GM12878 (cell line): Measurements from ENCODE around the gene CKB. TPM values are rescaled to one million over a fixed set of nuclear protein-coding genes. Genes with fewer than 3 reads are reported as not detected.
A peak's percentile ranks its signal among the peaks of the same experiment; 100 is the strongest.

Source experiments
- ATAC-seq: fragments of 200-7000 bp; cut with Tn5 transposase; 3 replicates; pipeline ENCODE4 v1.9.1; 2020; ENCODE audit warnings: mild to moderate bottlenecking, moderate library complexity
- BruUV-seq: library from RNA; stranded (reverse); fragments of 400-500 nt; replicated peaks from 2 replicates; lab custom pipeline; 2021; lab: Mats Ljungman, UMichigan
- CTCF ChIA-PET: fragments of 300-600 bp; sonication (Branson Sonifier 250); formaldehyde crosslinking; extraction: SDS; loops from one replicate; lab custom pipeline; 2021; ENCODE audit warnings: inconsistent platforms; lab: Yijun Ruan, JAX
- POLR2A ChIA-PET: fragments of 350-600 bp; formaldehyde crosslinking; extraction: SDS; loops from one replicate; lab custom pipeline; 2021; ENCODE audit warnings: inconsistent platforms; lab: Charles Lee
- RAD21 ChIA-PET: fragments of 300-600 bp; sonication (Branson Sonifier 250); formaldehyde crosslinking; loops from one replicate; lab custom pipeline; 2023; ENCODE audit warnings: antibody characterized with exemption; ENCODE audit not compliant: unreplicated experiment; lab: Charles Lee
- SMC1A ChIA-PET: fragments of 300-600 bp; sonication (Branson Sonifier 250); formaldehyde crosslinking; loops from one replicate; lab custom pipeline; 2023; ENCODE audit not compliant: unreplicated experiment, uncharacterized antibody; lab: Charles Lee
- DNase-seq: peaks from one replicate; pipeline ENCODE4 v3.0.0-alpha.2; 2011; ENCODE audit warnings: low read depth, low spot score
- FAIRE-seq: peaks from 3 replicates; lab custom pipeline; 2011; peaks lifted over from hg19 to GRCh38; lab: Jason Lieb, UNC
- H2AFZ ChIP-seq: 2 replicates; pipeline ENCODE4 v1.6.0; 2011; ENCODE audit warnings: low read depth, low read length, control low read depth; ENCODE audit not compliant: control insufficient read depth
- H3K27ac ChIP-seq: 2 replicates; pipeline ENCODE4 v1.5.1; 2011; ENCODE audit warnings: control low read depth; ENCODE audit not compliant: control insufficient read depth, insufficient read depth
- H3K27me3 ChIP-seq, 2 experiments: replicated peaks in 1 of 2; 2 replicates each; pipeline versions ENCODE4 v1.6.0 to v1.6.1; 2011; ENCODE audit warnings: low read length in 1 of 2; ENCODE audit not compliant: control insufficient read depth in 2 of 2, insufficient read depth in 2 of 2
- H3K36me3 ChIP-seq, 2 experiments: 2 replicates each; pipeline ENCODE4 v1.5.1; 2011; ENCODE audit warnings: low read length in 1 of 2; ENCODE audit not compliant: control insufficient read depth in 2 of 2, insufficient read depth in 2 of 2
- H3K4me1 ChIP-seq: 2 replicates; pipeline ENCODE4 v1.6.1; 2011; ENCODE audit warnings: mild to moderate bottlenecking, low read length, moderate library complexity, mixed read lengths; ENCODE audit not compliant: control insufficient read depth, insufficient read depth
- H3K4me2 ChIP-seq: 2 replicates; pipeline ENCODE4 v1.6.0; 2011; ENCODE audit warnings: control low read depth; ENCODE audit not compliant: control insufficient read depth, insufficient read depth
- H3K4me3 ChIP-seq: fragments of 200-600 bp; sonication (generic); 2 replicates; pipeline ENCODE4 v1.5.1; 2016
- H3K79me2 ChIP-seq: 2 replicates; pipeline ENCODE4 v1.6.0; 2011; ENCODE audit warnings: low read length; ENCODE audit not compliant: control insufficient read depth, insufficient read depth
- H3K9ac ChIP-seq: 2 replicates; pipeline ENCODE4 v1.8.0; 2011; ENCODE audit warnings: low read length, control low read depth, mixed read lengths; ENCODE audit not compliant: control insufficient read depth, insufficient read depth
- H3K9me3 ChIP-seq: replicated peaks from 3 replicates; pipeline ENCODE4 v1.5.1; 2011; ENCODE audit warnings: mild to moderate bottlenecking, low read length; ENCODE audit not compliant: control insufficient read depth, insufficient read depth
- H4K20me1 ChIP-seq: 2 replicates; pipeline ENCODE4 v1.6.0; 2011; ENCODE audit not compliant: control insufficient read depth, insufficient read depth
- E2F8 ChIP-seq: fragments of 450-650 bp; IDR thresholded peaks from 2 replicates; pipeline ENCODE4 v1.6.1; 2018; ENCODE audit warnings: mild to moderate bottlenecking, low read depth, moderate library complexity; ENCODE audit not compliant: partially characterized antibody
- HDAC6 ChIP-seq: fragments of 200-600 bp; sonication (generic); IDR thresholded peaks from one replicate; pipeline ENCODE4 v1.8.0; 2017; ENCODE audit warnings: antibody characterized with exemption; ENCODE audit not compliant: unreplicated experiment
- KAT2A ChIP-seq: conservative IDR thresholded peaks from 2 replicates; pipeline ENCODE4 v1.6.1; 2011; ENCODE audit warnings: low read depth, low read length; ENCODE audit not compliant: control insufficient read depth
- NBN ChIP-seq: fragments of 450-650 bp; IDR thresholded peaks from 2 replicates; pipeline ENCODE4 v1.6.1; 2016
- NFXL1 ChIP-seq: fragments of 450-650 bp; IDR thresholded peaks from 2 replicates; pipeline ENCODE4 v1.6.1; 2017; ENCODE audit warnings: antibody characterized with exemption, mild to moderate bottlenecking, borderline replicate concordance
- NFYB ChIP-seq: IDR thresholded peaks from 2 replicates; pipeline ENCODE4 v1.6.1; 2011; ENCODE audit warnings: low read depth, mild to moderate bottlenecking, low read length, improper control_type of control experiment, moderate library complexity; ENCODE audit not compliant: insufficient read depth
- NR2C1 ChIP-seq: fragments of 450-650 bp; IDR thresholded peaks from 2 replicates; pipeline ENCODE4 v1.6.1; 2017; ENCODE audit warnings: antibody characterized with exemption, mild to moderate bottlenecking, moderate library complexity
- TCF12 ChIP-seq: IDR thresholded peaks from 2 replicates; pipeline ENCODE4 v1.6.1; 2011; ENCODE audit warnings: low read depth, mild to moderate bottlenecking, low read length
- ZBED1 ChIP-seq: IDR thresholded peaks from 2 replicates; pipeline ENCODE4 v1.6.1; 2016; ENCODE audit warnings: borderline replicate concordance
- ZNF217 ChIP-seq: fragments of 450-650 bp; IDR thresholded peaks from 2 replicates; pipeline ENCODE4 v1.6.1; 2017; ENCODE audit warnings: antibody characterized with exemption, mild to moderate bottlenecking
- WGBS: methylation state at CpG from one replicate; pipeline ENCODE4 v1.1.6; 2016; ENCODE audit warnings: low lambda C conversion rate; ENCODE audit not compliant: insufficient replicate concordance, insufficient coverage; ENCODE audit errors: missing lambda C conversion rate; 5-methylcytosine and 5-hydroxymethylcytosine counted together
- in situ Hi-C: fragments of 300-500 bp; cut with MboI; formaldehyde crosslinking; loops from 9 replicates; pipeline ENCODE4 v1.14.3; 2018; ENCODE audit warnings: mixed read lengths
- intact Hi-C: fragments of 100-400 bp; cut with micrococcal nuclease; formaldehyde crosslinking; loops from one replicate; pipeline ENCODE4 v1.14.2; 2022; ENCODE audit not compliant: unreplicated experiment
- polyA plus RNA-seq, 11 experiments: library from polyadenylated mRNA; depleted of rRNA in 4 of 11; unstranded in 6 of 11; stranded (reverse) in 5 of 11; fragments of >200 nt; fragmentation: Nextera tagmentation in 4 of 11; fragmentation: Illumina TruSeq in 1 of 11; extraction: Ambion mirVana in 4 of 11; extraction: Trizol in 1 of 11; gene quantifications; 1 replicate in 1 of 11; 2 replicates in 10 of 11; pipeline versions ENCODE4 v1.2.1 to v1.2.3, GENCODE V29; 2011 to 2016; ENCODE audit warnings: inconsistent platforms in 2 of 11, missing spikeins in 2 of 11, low read depth in 1 of 11
- total RNA-seq, 4 experiments: library from RNA; depleted of rRNA in 3 of 4; stranded (reverse); fragments of >200 nt in 3 of 4; fragmentation: Illumina TruSeq in 1 of 4; extraction: Trizol in 1 of 4; gene quantifications; 2 replicates each; pipeline versions ENCODE4 v1.2.1 to v1.2.3, GENCODE V29; 2013 to 2021
- TF ChIP-seq, protein P1 (sequence below): IDR thresholded peaks from 2 replicates; pipeline ENCODE4 v1.6.1; 2012; ENCODE audit warnings: low read depth, low read length, improper control_type of control experiment
- TF ChIP-seq, protein P2 (sequence below): IDR thresholded peaks from 2 replicates; pipeline ENCODE4 v1.6.1; 2012; ENCODE audit warnings: improper control_type of control experiment, low read depth, low read length; ENCODE audit not compliant: insufficient replicate concordance
- TF ChIP-seq, protein P3 (sequence below), 3 experiments: IDR thresholded peaks in 2 of 3; conservative IDR thresholded peaks in 1 of 3; 2 replicates each; pipeline ENCODE4 v1.5.1; 2011; ENCODE audit warnings: low read depth in 3 of 3, low read length in 3 of 3, mild to moderate bottlenecking in 3 of 3, control low read depth in 2 of 3, moderate library complexity in 2 of 3, inconsistent platforms in 1 of 3, mixed read lengths in 1 of 3; ENCODE audit not compliant: control insufficient read depth in 2 of 3, insufficient read depth in 1 of 3; ENCODE audit errors: extremely low read depth in 1 of 3

CKB gene
- total and polyA plus RNA-seq, 10 of the 15 experiments (the other 5 are each of a cell fraction or from before 2014, with no cell fraction given), result 0.40 to 6.1 (median 2.3) TPM

GRCh38 chr14:103563226-103563620 lies 40.6 kb upstream of the CKB start:
- SMC1A ChIA-PET, result no interaction called here
- DNase-seq (no peak), ATAC-seq (no peak), FAIRE-seq (no peak)
- Histone ChIP-seq H2AFZ (peak overlapping the region; percentile 96), H3K9ac (peak overlapping the region; percentile 82), H3K27me3 (no peaks in the 10 kb centered on the region), H3K9me3 (no peaks in the 10 kb centered on the region), H3K4me2 (peak overlapping the region; percentile 88), H4K20me1 (0 out of 2 replicates have a peak, but pooled peaks cover 6% of the 10 kb centered on the region), H3K36me3 (peaks cover 0 to 14% of the 10 kb centered on the region in 2 experiments; a peak in 3 of 4 replicates), H3K4me1 (peaks cover 22% of the 10 kb centered on the region), H3K79me2 (peaks cover 83% of the 10 kb centered on the region), H3K27ac (peak overlapping the region; percentile 94), H3K4me3 (peak overlapping the region; percentile 97)
- in situ Hi-C loops (no loop called here), intact Hi-C loops (loop anchor here (5.0 kb wide), 1 partner anchor 69 kb away; no protein-coding TSS in a partner anchor)
- RAD21 ChIA-PET, result no interaction called here
- WGBS, result under 1% methylated on average over 22 of the region's 22 CpGs
- POLR2A ChIA-PET, result interaction anchor here (1.2 to 1.6 kb wide), 2 partner anchors 36 to 126 kb away, joined by 4 to 5 read pairs; no protein-coding TSS in a partner anchor
- TSS peak; percentile 84 for BruUV-seq
- CTCF ChIA-PET, result no interaction called here
- TF ChIP-seq HDAC6 (no peak), NR2C1 (no peak), ZBED1 (no peak), NFYB (no peak), TCF12 (no peak), KAT2A (no peak), NFXL1 (no peak), E2F8 (no peak), ZNF217 (no peak), NBN (no peak)
- TF ChIP-seq, protein P1, sequence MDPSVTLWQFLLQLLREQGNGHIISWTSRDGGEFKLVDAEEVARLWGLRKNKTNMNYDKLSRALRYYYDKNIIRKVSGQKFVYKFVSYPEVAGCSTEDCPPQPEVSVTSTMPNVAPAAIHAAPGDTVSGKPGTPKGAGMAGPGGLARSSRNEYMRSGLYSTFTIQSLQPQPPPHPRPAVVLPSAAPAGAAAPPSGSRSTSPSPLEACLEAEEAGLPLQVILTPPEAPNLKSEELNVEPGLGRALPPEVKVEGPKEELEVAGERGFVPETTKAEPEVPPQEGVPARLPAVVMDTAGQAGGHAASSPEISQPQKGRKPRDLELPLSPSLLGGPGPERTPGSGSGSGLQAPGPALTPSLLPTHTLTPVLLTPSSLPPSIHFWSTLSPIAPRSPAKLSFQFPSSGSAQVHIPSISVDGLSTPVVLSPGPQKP, result no peak
- TF ChIP-seq, protein P2, sequence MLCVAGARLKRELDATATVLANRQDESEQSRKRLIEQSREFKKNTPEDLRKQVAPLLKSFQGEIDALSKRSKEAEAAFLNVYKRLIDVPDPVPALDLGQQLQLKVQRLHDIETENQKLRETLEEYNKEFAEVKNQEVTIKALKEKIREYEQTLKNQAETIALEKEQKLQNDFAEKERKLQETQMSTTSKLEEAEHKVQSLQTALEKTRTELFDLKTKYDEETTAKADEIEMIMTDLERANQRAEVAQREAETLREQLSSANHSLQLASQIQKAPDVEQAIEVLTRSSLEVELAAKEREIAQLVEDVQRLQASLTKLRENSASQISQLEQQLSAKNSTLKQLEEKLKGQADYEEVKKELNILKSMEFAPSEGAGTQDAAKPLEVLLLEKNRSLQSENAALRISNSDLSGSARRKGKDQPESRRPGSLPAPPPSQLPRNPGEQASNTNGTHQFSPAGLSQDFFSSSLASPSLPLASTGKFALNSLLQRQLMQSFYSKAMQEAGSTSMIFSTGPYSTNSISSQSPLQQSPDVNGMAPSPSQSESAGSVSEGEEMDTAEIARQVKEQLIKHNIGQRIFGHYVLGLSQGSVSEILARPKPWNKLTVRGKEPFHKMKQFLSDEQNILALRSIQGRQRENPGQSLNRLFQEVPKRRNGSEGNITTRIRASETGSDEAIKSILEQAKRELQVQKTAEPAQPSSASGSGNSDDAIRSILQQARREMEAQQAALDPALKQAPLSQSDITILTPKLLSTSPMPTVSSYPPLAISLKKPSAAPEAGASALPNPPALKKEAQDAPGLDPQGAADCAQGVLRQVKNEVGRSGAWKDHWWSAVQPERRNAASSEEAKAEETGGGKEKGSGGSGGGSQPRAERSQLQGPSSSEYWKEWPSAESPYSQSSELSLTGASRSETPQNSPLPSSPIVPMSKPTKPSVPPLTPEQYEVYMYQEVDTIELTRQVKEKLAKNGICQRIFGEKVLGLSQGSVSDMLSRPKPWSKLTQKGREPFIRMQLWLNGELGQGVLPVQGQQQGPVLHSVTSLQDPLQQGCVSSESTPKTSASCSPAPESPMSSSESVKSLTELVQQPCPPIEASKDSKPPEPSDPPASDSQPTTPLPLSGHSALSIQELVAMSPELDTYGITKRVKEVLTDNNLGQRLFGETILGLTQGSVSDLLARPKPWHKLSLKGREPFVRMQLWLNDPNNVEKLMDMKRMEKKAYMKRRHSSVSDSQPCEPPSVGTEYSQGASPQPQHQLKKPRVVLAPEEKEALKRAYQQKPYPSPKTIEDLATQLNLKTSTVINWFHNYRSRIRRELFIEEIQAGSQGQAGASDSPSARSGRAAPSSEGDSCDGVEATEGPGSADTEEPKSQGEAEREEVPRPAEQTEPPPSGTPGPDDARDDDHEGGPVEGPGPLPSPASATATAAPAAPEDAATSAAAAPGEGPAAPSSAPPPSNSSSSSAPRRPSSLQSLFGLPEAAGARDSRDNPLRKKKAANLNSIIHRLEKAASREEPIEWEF, result no peak
- TF ChIP-seq, protein P3, sequence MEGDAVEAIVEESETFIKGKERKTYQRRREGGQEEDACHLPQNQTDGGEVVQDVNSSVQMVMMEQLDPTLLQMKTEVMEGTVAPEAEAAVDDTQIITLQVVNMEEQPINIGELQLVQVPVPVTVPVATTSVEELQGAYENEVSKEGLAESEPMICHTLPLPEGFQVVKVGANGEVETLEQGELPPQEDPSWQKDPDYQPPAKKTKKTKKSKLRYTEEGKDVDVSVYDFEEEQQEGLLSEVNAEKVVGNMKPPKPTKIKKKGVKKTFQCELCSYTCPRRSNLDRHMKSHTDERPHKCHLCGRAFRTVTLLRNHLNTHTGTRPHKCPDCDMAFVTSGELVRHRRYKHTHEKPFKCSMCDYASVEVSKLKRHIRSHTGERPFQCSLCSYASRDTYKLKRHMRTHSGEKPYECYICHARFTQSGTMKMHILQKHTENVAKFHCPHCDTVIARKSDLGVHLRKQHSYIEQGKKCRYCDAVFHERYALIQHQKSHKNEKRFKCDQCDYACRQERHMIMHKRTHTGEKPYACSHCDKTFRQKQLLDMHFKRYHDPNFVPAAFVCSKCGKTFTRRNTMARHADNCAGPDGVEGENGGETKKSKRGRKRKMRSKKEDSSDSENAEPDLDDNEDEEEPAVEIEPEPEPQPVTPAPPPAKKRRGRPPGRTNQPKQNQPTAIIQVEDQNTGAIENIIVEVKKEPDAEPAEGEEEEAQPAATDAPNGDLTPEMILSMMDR (IDR thresholded peaks at IDR 0.05 in 2 of 3, conservative IDR thresholded peaks at IDR 0.05 in 1 of 3; ENCODE audit: control insufficient read depth in 2 of 3, extremely low read depth in 1 of 3, insufficient read depth in 1 of 3, low read depth in 3 of 3, low read length in 3 of 3), result no peak
